Nephron progenitor cell (in vitro differentiated cells): ENCODE measurements around the gene TMEM151B.

Source experiments
- DNase-seq: peaks from one replicate; pipeline ENCODE4 v3.0.0; 2021
- H3K27ac Mint-ChIP-seq: 2 replicates; pipeline ENCODE4 v1.8.0; 2021; ENCODE audit warnings: mild to moderate bottlenecking, moderate library complexity, mixed read lengths
- H3K27me3 Mint-ChIP-seq: 2 replicates; pipeline ENCODE4 v1.8.0; 2021; ENCODE audit warnings: mild to moderate bottlenecking, low read depth, mixed read lengths; ENCODE audit not compliant: poor library complexity
- H3K36me3 Mint-ChIP-seq: 2 replicates; pipeline ENCODE4 v1.8.0; 2021; ENCODE audit warnings: low read depth, mixed read lengths
- H3K4me1 Mint-ChIP-seq: 2 replicates; pipeline ENCODE4 v1.8.0; 2021; ENCODE audit warnings: mixed read lengths
- H3K4me3 Mint-ChIP-seq: 2 replicates; pipeline ENCODE4 v1.8.0; 2021; ENCODE audit warnings: mild to moderate bottlenecking, moderate library complexity, mixed read lengths
- H3K9me3 Mint-ChIP-seq: 2 replicates; pipeline ENCODE4 v1.8.0; 2021; ENCODE audit warnings: mild to moderate bottlenecking, moderate library complexity, mixed read lengths
- CTCF ChIP-seq: fragments of 200-600 bp; sonication (generic); IDR thresholded peaks from 2 replicates; pipeline ENCODE4 v1.5.0; 2021; ENCODE audit warnings: antibody characterized with exemption

The TMEM151B gene

DNA sequence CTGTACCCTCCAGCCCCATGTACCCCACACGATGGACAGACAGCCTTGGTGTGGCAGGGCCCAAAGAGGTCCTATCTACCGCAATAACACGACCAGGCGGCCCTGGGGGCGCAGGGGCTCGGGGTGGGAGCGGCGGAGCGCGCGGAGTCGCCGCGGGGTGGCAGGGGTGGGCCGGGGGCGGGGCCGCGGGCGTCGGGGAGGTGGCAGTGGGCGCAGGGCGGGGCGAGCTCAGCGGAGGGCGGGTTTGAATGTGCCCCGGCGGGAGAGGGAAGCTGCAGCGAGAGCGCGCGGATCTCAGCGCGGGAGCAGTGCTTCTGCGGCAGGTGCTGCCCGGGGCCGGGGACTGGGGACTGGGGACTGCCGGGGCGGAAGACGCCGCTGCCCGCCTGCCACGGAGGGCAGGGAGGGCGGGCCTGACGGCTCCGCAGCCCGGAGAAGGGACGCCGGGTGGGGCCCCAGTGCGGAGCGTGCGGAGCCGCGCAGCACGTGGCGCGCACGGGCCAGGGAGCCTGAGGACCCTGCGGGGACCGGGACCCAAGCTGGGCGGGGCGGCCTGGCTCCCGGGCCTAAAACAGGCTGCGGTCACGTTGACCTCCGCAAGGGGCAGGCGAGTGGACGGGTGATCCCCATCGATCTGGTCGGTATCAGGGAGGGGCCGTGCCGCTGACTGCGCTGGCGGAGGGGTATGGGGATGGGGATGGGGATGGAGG is 46.8 kb upstream of the TMEM151B start, which contains the start of gene SLC29A1:
SLC29A1 (plus strand) TSS at position 277 of the 710 bp plus-strand sequence. CDS start 3,719 bp downstream, outside the sequence.
- Mint-ChIP-seq H3K4me1 (peaks cover 67% of the 10 kb centered on the region), H3K4me3 (peak within 1 kb of the TSS; percentile 84)

GRCh38 chr6:44224029-44224964 is 46.0 kb upstream of the TMEM151B start:
- Mint-ChIP-seq H3K4me3 (peak overlapping the region; percentile 84), H3K9me3 (no peaks in the 10 kb centered on the region), H3K27me3 (no peaks in the 10 kb centered on the region), H3K27ac (no peak overlapping the region), H3K4me1 (peaks cover 73% of the 10 kb centered on the region), H3K36me3 (no peaks in the 10 kb centered on the region)
- no peak for TF ChIP-seq CTCF
- peak; percentile 38 for DNase-seq

More for the DNA sequence above, 46.8 kb upstream of the TMEM151B start, which contains the start of gene SLC29A1:
- Mint-ChIP-seq H3K27ac (no peak within 1 kb of the TSS), H3K9me3 (no peaks in the 10 kb centered on the region), H3K36me3 (no peaks in the 10 kb centered on the region), H3K27me3 (no peaks in the 10 kb centered on the region)
- peak; percentile 86 for DNase-seq
- TF ChIP-seq CTCF: peak; percentile 33

DNA sequence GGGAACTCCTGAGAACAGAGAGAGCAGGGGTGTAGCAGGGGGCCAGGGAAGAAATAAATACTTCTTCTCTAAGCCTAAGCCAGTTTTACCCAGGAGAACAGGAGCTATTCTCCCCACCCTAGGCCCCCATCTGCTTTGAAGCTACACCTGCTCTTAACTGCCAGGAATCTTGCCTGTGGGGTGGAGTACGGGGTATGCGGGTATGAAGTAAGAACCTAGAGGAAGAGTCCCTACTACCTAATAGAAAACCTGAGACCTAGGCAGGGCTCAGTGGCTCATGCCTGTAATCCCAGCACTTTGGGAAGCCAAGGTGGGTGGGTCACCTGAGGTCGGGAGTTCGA is 45.3 kb upstream of the TMEM151B start:
- Mint-ChIP-seq H3K36me3 (no peaks in the 10 kb centered on the region), H3K27ac (no peak overlapping the region)

DNA sequence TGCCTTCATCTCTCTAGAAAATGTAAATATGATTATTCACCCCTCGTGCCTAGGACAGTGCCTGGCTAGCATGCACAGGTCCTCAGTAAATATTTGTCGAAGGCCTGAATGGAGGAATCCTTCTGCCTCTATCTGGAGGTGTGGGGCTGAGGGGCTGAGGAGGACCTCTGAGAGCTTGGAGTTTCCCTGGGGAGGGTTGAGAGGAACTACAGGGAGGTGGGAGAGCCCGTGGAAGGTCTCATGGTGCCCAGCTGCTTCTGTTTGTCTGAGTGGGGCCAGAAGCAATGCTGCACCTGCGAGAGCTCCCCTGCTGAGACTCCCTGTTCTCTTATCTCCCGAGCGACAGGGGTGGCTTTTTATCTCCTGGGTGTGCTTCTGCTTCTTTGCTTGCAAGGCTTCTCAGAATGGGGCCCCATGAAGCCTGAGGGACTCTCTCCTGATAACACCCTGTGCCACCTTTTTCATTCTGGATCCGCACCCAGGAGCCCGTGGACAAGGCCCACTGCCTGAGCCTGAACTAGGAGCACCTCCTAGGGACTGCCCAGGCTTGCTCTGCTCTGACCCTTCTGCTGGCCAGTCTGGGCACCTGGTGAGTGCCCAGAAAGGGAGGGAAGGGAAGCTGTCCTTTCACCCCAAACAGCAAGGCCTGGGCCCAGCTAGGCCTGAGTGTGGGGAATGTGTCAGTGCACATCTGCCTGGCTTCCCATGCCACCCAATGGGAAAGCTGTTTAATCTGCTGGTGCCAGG is 44.5 kb upstream of the TMEM151B start:
- Mint-ChIP-seq H3K27me3 (no peaks in the 10 kb centered on the region), H3K36me3 (peaks cover 6% of the 10 kb centered on the region), H3K4me1 (peaks cover 84% of the 10 kb centered on the region), H3K27ac (peak overlapping the region; percentile 90), H3K4me3 (peak overlapping the region; percentile 68), H3K9me3 (no peaks in the 10 kb centered on the region)
- no peak for TF ChIP-seq CTCF
- no peak for DNase-seq

More for the DNA sequence above, 45.3 kb upstream of the TMEM151B start:
- Mint-ChIP-seq H3K27me3 (no peaks in the 10 kb centered on the region), H3K4me1 (peaks cover 79% of the 10 kb centered on the region), H3K4me3 (peak overlapping the region; percentile 84), H3K9me3 (no peaks in the 10 kb centered on the region)
- TF ChIP-seq CTCF: no peak
- DNase-seq: no peak

DNA sequence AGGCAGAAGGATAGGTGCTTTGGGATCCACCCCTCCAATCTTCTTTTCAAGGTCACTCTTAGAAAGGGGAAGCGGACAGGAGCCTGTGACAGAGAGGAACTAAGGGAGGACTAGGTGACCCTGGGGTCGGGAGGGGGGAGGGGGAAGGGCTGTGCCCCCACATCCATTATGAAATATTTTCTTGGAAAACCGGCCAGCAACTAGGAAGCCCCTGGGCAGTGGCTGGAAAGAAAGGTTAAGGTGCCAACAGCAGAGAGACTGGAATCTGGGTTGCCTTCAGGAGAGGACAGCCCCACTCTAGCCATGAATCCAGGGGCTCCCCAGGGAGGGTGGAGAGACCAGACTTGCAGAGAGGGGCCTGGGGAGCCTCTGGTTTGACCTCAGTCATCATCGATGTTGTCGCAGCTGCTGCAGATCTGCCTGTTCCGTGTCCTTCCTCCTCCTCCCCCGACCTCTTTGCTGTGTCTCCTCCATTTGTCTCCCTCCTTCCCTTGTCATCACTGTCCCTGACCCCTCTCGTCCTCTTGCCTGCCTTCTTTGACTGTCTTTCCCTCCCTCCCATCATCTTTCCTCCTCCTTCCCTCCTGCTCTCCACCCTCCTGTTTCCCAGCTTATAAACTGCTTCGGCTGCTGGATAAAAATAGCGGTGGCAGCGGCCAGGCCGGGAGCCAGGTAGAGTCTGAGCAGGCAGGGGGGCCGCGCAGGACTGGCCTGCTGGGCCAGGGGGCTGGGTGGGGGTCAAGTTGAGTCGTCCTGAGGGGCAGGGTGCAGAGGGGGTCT is 43.7 kb upstream of the TMEM151B start:
- no peaks in the 10 kb centered on the region for H3K27me3 Mint-ChIP-seq
- peak overlapping the region; percentile 90 for H3K27ac Mint-ChIP-seq
- H3K4me1 Mint-ChIP-seq: peaks cover 85% of the 10 kb centered on the region
- peaks cover 13% of the 10 kb centered on the region for H3K36me3 Mint-ChIP-seq
- H3K4me3 Mint-ChIP-seq: peak overlapping the region; percentile 64
- peak; percentile 34 for DNase-seq
- no peak for TF ChIP-seq CTCF
- no peaks in the 10 kb centered on the region for H3K9me3 Mint-ChIP-seq
